ENCODE data around the gene TRIO.

DNA sequence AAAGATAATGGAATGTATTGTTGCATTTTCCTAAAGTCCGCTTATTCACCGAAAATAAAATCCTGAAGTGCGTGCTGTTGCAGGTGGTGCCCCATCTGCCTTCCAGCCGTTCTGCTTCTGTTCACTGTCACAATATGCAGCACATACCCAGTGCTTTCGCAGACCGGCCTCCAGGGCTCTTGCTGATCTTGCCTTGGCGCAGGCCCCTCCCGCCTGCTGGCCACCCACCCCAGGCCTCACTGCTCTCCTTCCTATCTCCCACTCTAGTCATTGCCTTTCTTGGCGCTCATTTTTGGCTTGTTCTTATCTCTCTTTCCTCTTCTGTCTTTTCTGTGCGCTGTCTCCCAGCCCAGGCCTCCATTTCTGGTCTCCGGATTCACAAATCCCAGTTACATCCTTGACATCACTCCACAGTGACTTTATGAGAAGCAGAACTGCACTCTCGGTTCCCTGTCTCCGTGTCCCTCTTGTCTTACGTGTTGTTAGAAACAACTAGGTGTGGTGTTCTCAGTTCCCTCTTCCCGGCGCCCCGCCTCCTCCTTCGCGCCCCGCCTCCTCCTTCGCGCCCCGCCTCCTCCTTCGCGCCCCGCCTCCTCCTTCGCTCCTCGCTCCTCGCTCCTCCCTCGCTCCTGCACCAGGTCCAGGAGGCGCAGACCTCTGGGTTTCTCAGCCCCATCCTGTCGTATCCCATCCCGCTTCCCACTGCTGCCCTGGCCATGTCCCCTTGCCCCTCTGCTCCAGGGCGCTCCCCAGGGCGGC is 236.8 kb downstream of the TRIO start:
- no peak for TF ChIP-seq GLIS3 (CRISPR knock-in tag; IDR thresholded peaks at IDR 0.05)
- no peak for TF ChIP-seq RARB (CRISPR knock-in tag; IDR thresholded peaks at IDR 0.05)
- TF ChIP-seq, protein P1, sequence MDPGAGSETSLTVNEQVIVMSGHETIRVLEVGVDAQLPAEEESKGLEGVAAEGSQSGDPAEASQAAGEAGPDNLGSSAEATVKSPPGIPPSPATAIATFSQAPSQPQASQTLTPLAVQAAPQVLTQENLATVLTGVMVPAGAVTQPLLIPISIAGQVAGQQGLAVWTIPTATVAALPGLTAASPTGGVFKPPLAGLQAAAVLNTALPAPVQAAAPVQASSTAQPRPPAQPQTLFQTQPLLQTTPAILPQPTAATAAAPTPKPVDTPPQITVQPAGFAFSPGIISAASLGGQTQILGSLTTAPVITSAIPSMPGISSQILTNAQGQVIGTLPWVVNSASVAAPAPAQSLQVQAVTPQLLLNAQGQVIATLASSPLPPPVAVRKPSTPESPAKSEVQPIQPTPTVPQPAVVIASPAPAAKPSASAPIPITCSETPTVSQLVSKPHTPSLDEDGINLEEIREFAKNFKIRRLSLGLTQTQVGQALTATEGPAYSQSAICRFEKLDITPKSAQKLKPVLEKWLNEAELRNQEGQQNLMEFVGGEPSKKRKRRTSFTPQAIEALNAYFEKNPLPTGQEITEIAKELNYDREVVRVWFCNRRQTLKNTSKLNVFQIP (CRISPR knock-in tag; IDR thresholded peaks at IDR 0.05; ENCODE audit: borderline replicate concordance, low read depth): no peak
- no peak for TF ChIP-seq TOX (CRISPR knock-in tag; IDR thresholded peaks at IDR 0.05; ENCODE audit: borderline replicate concordance)
- no peak for TF ChIP-seq ZFP30 (CRISPR knock-in tag; IDR thresholded peaks at IDR 0.05)
- no peak for TF ChIP-seq ZFP3 (CRISPR knock-in tag; IDR thresholded peaks at IDR 0.05)
- TF ChIP-seq, protein P2, sequence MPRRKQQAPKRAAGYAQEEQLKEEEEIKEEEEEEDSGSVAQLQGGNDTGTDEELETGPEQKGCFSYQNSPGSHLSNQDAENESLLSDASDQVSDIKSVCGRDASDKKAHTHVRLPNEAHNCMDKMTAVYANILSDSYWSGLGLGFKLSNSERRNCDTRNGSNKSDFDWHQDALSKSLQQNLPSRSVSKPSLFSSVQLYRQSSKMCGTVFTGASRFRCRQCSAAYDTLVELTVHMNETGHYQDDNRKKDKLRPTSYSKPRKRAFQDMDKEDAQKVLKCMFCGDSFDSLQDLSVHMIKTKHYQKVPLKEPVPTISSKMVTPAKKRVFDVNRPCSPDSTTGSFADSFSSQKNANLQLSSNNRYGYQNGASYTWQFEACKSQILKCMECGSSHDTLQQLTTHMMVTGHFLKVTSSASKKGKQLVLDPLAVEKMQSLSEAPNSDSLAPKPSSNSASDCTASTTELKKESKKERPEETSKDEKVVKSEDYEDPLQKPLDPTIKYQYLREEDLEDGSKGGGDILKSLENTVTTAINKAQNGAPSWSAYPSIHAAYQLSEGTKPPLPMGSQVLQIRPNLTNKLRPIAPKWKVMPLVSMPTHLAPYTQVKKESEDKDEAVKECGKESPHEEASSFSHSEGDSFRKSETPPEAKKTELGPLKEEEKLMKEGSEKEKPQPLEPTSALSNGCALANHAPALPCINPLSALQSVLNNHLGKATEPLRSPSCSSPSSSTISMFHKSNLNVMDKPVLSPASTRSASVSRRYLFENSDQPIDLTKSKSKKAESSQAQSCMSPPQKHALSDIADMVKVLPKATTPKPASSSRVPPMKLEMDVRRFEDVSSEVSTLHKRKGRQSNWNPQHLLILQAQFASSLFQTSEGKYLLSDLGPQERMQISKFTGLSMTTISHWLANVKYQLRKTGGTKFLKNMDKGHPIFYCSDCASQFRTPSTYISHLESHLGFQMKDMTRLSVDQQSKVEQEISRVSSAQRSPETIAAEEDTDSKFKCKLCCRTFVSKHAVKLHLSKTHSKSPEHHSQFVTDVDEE (CRISPR knock-in tag; IDR thresholded peaks at IDR 0.05): no peak
- TF ChIP-seq, protein P3, sequence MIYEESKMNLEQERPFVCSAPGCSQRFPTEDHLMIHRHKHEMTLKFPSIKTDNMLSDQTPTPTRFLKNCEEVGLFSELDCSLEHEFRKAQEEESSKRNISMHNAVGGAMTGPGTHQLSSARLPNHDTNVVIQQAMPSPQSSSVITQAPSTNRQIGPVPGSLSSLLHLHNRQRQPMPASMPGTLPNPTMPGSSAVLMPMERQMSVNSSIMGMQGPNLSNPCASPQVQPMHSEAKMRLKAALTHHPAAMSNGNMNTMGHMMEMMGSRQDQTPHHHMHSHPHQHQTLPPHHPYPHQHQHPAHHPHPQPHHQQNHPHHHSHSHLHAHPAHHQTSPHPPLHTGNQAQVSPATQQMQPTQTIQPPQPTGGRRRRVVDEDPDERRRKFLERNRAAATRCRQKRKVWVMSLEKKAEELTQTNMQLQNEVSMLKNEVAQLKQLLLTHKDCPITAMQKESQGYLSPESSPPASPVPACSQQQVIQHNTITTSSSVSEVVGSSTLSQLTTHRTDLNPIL (CRISPR knock-in tag; IDR thresholded peaks at IDR 0.05; ENCODE audit: low read depth): no peak
- TF ChIP-seq, protein P4, sequence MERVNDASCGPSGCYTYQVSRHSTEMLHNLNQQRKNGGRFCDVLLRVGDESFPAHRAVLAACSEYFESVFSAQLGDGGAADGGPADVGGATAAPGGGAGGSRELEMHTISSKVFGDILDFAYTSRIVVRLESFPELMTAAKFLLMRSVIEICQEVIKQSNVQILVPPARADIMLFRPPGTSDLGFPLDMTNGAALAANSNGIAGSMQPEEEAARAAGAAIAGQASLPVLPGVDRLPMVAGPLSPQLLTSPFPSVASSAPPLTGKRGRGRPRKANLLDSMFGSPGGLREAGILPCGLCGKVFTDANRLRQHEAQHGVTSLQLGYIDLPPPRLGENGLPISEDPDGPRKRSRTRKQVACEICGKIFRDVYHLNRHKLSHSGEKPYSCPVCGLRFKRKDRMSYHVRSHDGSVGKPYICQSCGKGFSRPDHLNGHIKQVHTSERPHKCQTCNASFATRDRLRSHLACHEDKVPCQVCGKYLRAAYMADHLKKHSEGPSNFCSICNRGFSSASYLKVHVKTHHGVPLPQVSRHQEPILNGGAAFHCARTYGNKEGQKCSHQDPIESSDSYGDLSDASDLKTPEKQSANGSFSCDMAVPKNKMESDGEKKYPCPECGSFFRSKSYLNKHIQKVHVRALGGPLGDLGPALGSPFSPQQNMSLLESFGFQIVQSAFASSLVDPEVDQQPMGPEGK (CRISPR knock-in tag; IDR thresholded peaks at IDR 0.05; ENCODE audit: borderline replicate concordance): no peak
- TF ChIP-seq ARNTL (CRISPR knock-in tag; IDR thresholded peaks at IDR 0.05; ENCODE audit: borderline replicate concordance, low read depth): no peak
- TF ChIP-seq ISL1 (CRISPR knock-in tag; IDR thresholded peaks at IDR 0.05): no peak
- TF ChIP-seq TCF4 (CRISPR knock-in tag; IDR thresholded peaks at IDR 0.05; ENCODE audit: borderline replicate concordance): no peak
- no peak for TF ChIP-seq ESRRG (CRISPR knock-in tag; IDR thresholded peaks at IDR 0.05)
